Liver (tissue), 3 donors: Measurements from ENCODE around the gene OR3A3.

Experiments
- ATF3 ChIP-seq: IDR thresholded peaks from 2 replicates; pipeline ENCODE4 v1.6.1; 2016; ENCODE audit warnings: antibody characterized with exemption
- CTCF ChIP-seq: fragments of 150-350 bp; IDR thresholded peaks from 2 replicates; pipeline ENCODE4 v1.5.1; 2017; ENCODE audit warnings: improper control_type of control experiment, low read depth, low read length; ENCODE audit not compliant: missing input control
- EGR1 ChIP-seq, 2 donors: IDR thresholded peaks; 2 replicates each; pipeline ENCODE4 v1.6.1; 2016 to 2018; ENCODE audit warnings: antibody characterized with exemption in 2 of 2, low read depth in 2 of 2
- JUND ChIP-seq, 2 donors: IDR thresholded peaks; 2 replicates each; pipeline ENCODE4 v1.6.1; 2016; ENCODE audit warnings: antibody characterized with exemption in 2 of 2
- MAX ChIP-seq: IDR thresholded peaks from 2 replicates; pipeline ENCODE4 v1.6.1; 2016; ENCODE audit warnings: antibody characterized with exemption
- REST ChIP-seq: IDR thresholded peaks from 2 replicates; pipeline ENCODE4 v1.6.1; 2016; ENCODE audit warnings: antibody characterized with exemption, mild to moderate bottlenecking
- SP1 ChIP-seq: IDR thresholded peaks from 2 replicates; pipeline ENCODE4 v1.6.1; 2018; ENCODE audit warnings: antibody characterized with exemption, mild to moderate bottlenecking
- TAF1 ChIP-seq: conservative IDR thresholded peaks from 2 replicates; pipeline ENCODE4 v1.6.1; 2016; ENCODE audit warnings: antibody characterized with exemption, mild to moderate bottlenecking
- YY1 ChIP-seq: IDR thresholded peaks from 2 replicates; pipeline ENCODE4 v1.6.1; 2016; ENCODE audit warnings: antibody characterized with exemption, mild to moderate bottlenecking
- ZBTB33 ChIP-seq: IDR thresholded peaks from 2 replicates; pipeline ENCODE4 v1.6.1; 2016; ENCODE audit warnings: antibody characterized with exemption
- donor health status: healthy.
- donor health status: healthy.

- TF ChIP-seq CTCF (no peak), JUND (IDR thresholded peaks at IDR 0.05) (no peak), YY1 (no peak), SP1 (no peak), EGR1 (IDR thresholded peaks at IDR 0.05; ENCODE audit: low read depth in 2 of 2) (no peak), ZBTB33 (no peak), TAF1 (no peak), MAX (no peak), REST (no peak), ATF3 (no peak)
Measured at GRCh38 chr17:3415610-3416009, 4.4 kb downstream of the OR3A3 start.
